ENCODE results near the gene RFPL3.

The RFPL3 gene

DNA sequence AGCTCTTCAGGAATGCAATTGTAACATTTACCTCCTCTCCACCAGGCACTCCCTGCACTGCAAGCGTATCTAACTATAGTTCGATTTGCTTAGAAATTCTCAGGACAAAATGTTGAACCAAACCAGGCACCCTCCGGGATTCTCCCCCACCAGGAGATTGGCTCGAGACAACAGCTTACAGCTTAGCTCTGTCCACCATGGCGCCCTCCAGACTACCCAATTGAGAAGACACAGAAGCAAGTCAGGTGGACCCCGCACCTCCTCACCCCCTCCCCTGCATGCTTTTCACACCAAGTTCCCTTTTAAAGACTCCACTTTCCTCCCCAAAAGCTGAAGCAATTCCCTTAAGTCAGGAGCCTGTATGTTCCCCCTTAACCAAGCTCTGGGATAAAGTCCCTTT lies 34.7 kb upstream of the RFPL3 start:
- Histone ChIP-seq H3K9ac (ENCODE audit: low read length) (no peak overlapping the region), H3K27ac (ENCODE audit: low read depth, low read length) (no peak overlapping the region), H3K4me1 (ENCODE audit: control insufficient read depth, insufficient read depth, low read length) (peaks cover 6% of the 10 kb centered on the region), H3K36me3 (ENCODE audit: control insufficient read depth, insufficient read depth, low read length) (no peaks in the 10 kb centered on the region), H3K27me3 (ENCODE audit: control insufficient read depth, insufficient read depth, low read length) (no peaks in the 10 kb centered on the region), H3K4me3 (ENCODE audit: low read depth, low read length) (no peak overlapping the region), H3K9me3 (ENCODE audit: control insufficient read depth, insufficient read depth, low read depth, low read length) (peaks cover 8% of the 10 kb centered on the region; the same call in 1 of the 2 replicates)

- no peaks in the 10 kb centered on the region for H3K27me3 ChIP-seq (ENCODE audit: control insufficient read depth, insufficient read depth, low read length)
- H3K36me3 ChIP-seq (ENCODE audit: control insufficient read depth, insufficient read depth, low read length), result no peaks in the 10 kb centered on the region
- H3K9me3 ChIP-seq (ENCODE audit: control insufficient read depth, insufficient read depth, low read depth, low read length), result peaks cover 10% of the 10 kb centered on the region; the same call in 1 of the 2 replicates
- H3K27ac ChIP-seq (ENCODE audit: low read depth, low read length), result no peak overlapping the region
- H3K9ac ChIP-seq (ENCODE audit: low read length), result no peak overlapping the region
- H3K4me1 ChIP-seq (ENCODE audit: control insufficient read depth, insufficient read depth, low read length), result peaks cover 6% of the 10 kb centered on the region
- no peak overlapping the region for H3K4me3 ChIP-seq (ENCODE audit: low read depth, low read length)
These were observed 34.0 kb upstream of the RFPL3 start for GRCh38 chr22:32323513-32324164.

DNA sequence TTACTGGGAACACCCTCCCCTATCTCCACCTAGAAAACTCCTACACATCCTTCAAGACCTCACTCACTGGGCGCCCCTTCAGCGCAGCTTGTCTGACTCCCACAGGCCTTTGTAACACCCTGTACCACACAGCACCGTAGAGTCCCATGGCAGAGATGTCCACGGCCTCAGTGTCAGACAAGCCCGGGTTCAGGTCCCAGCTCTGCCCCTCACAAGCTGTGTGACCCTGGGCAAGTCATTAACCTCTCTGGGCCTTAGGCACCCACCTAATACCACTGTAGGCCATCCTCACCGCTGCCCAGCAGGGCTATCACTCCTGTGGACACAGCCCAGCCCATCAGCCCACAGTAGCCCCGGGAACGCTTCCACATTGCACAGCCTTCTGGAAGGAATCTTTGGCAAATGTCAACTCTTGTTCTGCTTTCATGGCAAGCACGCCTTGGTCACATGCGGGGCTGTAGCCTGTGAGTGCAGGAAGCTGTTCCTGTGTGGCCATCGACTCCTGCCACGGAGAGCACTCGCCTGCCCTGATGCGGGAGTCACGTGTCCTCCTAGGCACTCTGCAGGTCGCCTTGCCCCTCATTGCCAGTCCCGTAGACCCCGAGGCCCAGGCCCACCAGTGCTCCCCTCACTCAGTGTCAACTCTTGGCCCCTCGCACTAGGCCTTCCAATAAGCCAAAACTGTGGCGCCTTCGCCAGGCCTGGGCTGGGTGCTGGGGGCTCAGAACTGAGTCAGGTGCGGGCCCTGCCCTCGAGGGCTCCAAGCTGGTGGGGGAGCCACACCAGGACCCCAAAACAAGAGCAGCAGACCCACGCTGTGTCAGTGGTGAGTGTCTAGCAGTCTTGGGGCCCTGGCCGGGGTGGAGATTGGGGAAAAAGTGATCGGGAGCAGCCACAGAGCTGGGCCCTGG lies 32.9 kb upstream of the RFPL3 start:
- Histone ChIP-seq H3K27me3 (ENCODE audit: control insufficient read depth, insufficient read depth, low read length) (no peaks in the 10 kb centered on the region), H3K27ac (ENCODE audit: low read depth, low read length) (no peak overlapping the region), H3K4me3 (ENCODE audit: low read depth, low read length) (no peak overlapping the region), H3K9me3 (ENCODE audit: control insufficient read depth, insufficient read depth, low read depth, low read length) (peaks cover 11% of the 10 kb centered on the region; the same call in 1 of the 2 replicates), H3K9ac (ENCODE audit: low read length) (no peak overlapping the region), H3K36me3 (ENCODE audit: control insufficient read depth, insufficient read depth, low read length) (no peaks in the 10 kb centered on the region), H3K4me1 (ENCODE audit: control insufficient read depth, insufficient read depth, low read length) (peaks cover 6% of the 10 kb centered on the region)

DNA sequence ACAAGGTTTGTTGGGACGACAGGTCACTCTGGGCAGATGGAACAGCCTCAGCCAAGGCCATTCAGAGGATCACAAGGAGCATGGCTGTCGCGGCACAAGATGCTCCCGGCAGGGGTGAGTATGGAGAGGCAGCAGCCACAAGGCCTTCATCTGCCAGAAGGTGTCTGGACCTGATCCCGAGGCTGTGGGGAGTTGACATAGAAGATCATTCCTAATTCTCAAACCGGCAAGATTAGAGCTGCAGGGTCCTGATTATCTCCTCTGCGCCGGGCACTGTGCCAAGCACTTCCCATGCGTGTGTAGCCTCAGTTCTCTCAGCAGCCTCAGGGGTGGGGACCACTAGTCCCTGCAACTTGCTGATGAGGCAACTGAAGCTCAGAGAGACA lies 32.3 kb upstream of the RFPL3 start:
- Histone ChIP-seq H3K9me3 (ENCODE audit: control insufficient read depth, insufficient read depth, low read depth, low read length) (peaks cover 11% of the 10 kb centered on the region; the same call in 1 of the 2 replicates), H3K9ac (ENCODE audit: low read length) (peak overlapping the region; percentile 34), H3K36me3 (ENCODE audit: control insufficient read depth, insufficient read depth, low read length) (no peaks in the 10 kb centered on the region), H3K4me3 (ENCODE audit: low read depth, low read length) (no peak overlapping the region), H3K4me1 (ENCODE audit: control insufficient read depth, insufficient read depth, low read length) (peaks cover 6% of the 10 kb centered on the region), H3K27ac (ENCODE audit: low read depth, low read length) (peak overlapping the region; percentile 29; the same call in 1 of the 2 replicates), H3K27me3 (ENCODE audit: control insufficient read depth, insufficient read depth, low read length) (no peaks in the 10 kb centered on the region)

DNA sequence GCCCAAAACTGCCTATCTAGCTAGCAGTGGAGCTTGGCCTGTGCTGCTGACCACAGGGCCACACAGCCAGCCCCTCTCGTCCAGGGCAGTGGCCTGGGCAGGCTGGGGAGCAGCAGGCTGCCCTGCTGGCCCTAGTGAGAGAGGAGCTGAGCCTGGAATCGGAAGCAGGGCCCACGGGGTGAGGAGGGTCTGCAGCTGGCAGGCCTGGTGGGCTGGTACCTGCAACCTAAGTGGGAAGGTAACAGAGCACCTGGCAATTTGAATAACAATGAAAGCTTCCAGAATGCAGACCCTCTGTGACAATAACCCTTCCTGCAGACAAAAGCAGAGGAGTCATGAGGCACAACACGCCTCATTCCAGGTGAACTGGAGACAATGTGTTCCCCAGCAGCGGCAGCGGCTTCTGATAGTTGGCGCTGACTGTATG lies 31.8 kb upstream of the RFPL3 start:
- Histone ChIP-seq H3K27me3 (ENCODE audit: control insufficient read depth, insufficient read depth, low read length) (no peaks in the 10 kb centered on the region), H3K9ac (ENCODE audit: low read length) (peak overlapping the region; percentile 34), H3K36me3 (ENCODE audit: control insufficient read depth, insufficient read depth, low read length) (no peaks in the 10 kb centered on the region), H3K4me1 (ENCODE audit: control insufficient read depth, insufficient read depth, low read length) (peaks cover 6% of the 10 kb centered on the region), H3K4me3 (ENCODE audit: low read depth, low read length) (no peak overlapping the region), H3K27ac (ENCODE audit: low read depth, low read length) (peak overlapping the region; percentile 29; the same call in 1 of the 2 replicates), H3K9me3 (ENCODE audit: control insufficient read depth, insufficient read depth, low read depth, low read length) (peaks cover 11% of the 10 kb centered on the region; the same call in 1 of the 2 replicates)

GRCh38 chr22:32326647-32327046 lies 31.0 kb upstream of the RFPL3 start:
- Histone ChIP-seq H3K27ac (ENCODE audit: low read depth, low read length) (no peak overlapping the region), H3K36me3 (ENCODE audit: control insufficient read depth, insufficient read depth, low read length) (no peaks in the 10 kb centered on the region), H3K27me3 (ENCODE audit: control insufficient read depth, insufficient read depth, low read length) (no peaks in the 10 kb centered on the region), H3K9me3 (ENCODE audit: control insufficient read depth, insufficient read depth, low read depth, low read length) (peaks cover 11% of the 10 kb centered on the region; the same call in 1 of the 2 replicates), H3K9ac (ENCODE audit: low read length) (no peak overlapping the region), H3K4me1 (ENCODE audit: control insufficient read depth, insufficient read depth, low read length) (peaks cover 6% of the 10 kb centered on the region), H3K4me3 (ENCODE audit: low read depth, low read length) (no peak overlapping the region)

GRCh38 chr22:32327066-32327465 lies 30.6 kb upstream of the RFPL3 start:
- Histone ChIP-seq H3K9ac (ENCODE audit: low read length) (no peak overlapping the region), H3K36me3 (ENCODE audit: control insufficient read depth, insufficient read depth, low read length) (no peaks in the 10 kb centered on the region), H3K4me3 (ENCODE audit: low read depth, low read length) (no peak overlapping the region), H3K9me3 (ENCODE audit: control insufficient read depth, insufficient read depth, low read depth, low read length) (peaks cover 11% of the 10 kb centered on the region; the same call in 1 of the 2 replicates), H3K27me3 (ENCODE audit: control insufficient read depth, insufficient read depth, low read length) (no peaks in the 10 kb centered on the region), H3K27ac (ENCODE audit: low read depth, low read length) (no peak overlapping the region), H3K4me1 (ENCODE audit: control insufficient read depth, insufficient read depth, low read length) (peaks cover 6% of the 10 kb centered on the region)

DNA sequence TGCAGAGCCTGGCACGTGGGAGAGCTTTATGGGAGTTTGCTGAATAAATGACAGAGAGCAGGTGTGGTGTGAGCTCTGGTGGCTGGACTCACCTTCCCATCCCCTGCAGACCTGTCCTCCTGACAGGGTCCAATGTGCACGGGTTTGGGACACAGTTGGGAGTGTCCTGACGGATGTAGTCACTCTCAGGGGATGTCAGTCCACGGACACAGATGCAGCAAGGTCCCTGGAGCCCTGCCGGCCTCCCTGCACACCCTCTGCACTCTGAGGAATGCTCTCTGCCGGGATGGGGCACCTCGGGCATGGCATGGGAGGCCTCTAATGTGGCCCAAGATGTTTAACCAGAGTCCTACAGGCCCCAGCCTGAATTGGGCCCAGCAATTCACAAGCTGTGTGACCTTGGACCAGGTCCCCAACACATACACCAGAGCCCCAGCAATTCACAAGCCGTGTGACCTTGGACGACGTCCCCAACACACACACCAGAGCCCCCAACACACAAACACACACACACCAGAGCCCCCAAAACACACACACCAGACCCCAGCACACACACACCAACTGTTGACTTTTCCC lies 30.0 kb upstream of the RFPL3 start:
- Histone ChIP-seq H3K4me3 (ENCODE audit: low read depth, low read length) (no peak overlapping the region), H3K36me3 (ENCODE audit: control insufficient read depth, insufficient read depth, low read length) (no peaks in the 10 kb centered on the region), H3K27ac (ENCODE audit: low read depth, low read length) (no peak overlapping the region), H3K9ac (ENCODE audit: low read length) (no peak overlapping the region), H3K27me3 (ENCODE audit: control insufficient read depth, insufficient read depth, low read length) (no peaks in the 10 kb centered on the region), H3K9me3 (ENCODE audit: control insufficient read depth, insufficient read depth, low read depth, low read length) (peaks cover 11% of the 10 kb centered on the region; the same call in 1 of the 2 replicates), H3K4me1 (ENCODE audit: control insufficient read depth, insufficient read depth, low read length) (peaks cover 6% of the 10 kb centered on the region)

GRCh38 chr22:32328306-32329201 lies 29.1 kb upstream of the RFPL3 start:
- peaks cover 11% of the 10 kb centered on the region; the same call in 1 of the 2 replicates for H3K9me3 ChIP-seq (ENCODE audit: control insufficient read depth, insufficient read depth, low read depth, low read length)
- H3K27me3 ChIP-seq (ENCODE audit: control insufficient read depth, insufficient read depth, low read length), result no peaks in the 10 kb centered on the region
- peaks cover 6% of the 10 kb centered on the region for H3K4me1 ChIP-seq (ENCODE audit: control insufficient read depth, insufficient read depth, low read length)
- H3K9ac ChIP-seq (ENCODE audit: low read length), result no peak overlapping the region
- no peaks in the 10 kb centered on the region for H3K36me3 ChIP-seq (ENCODE audit: control insufficient read depth, insufficient read depth, low read length)
- H3K27ac ChIP-seq (ENCODE audit: low read depth, low read length), result no peak overlapping the region
- H3K4me3 ChIP-seq (ENCODE audit: low read depth, low read length), result no peak overlapping the region

GRCh38 chr22:32329202-32329645 lies 28.4 kb upstream of the RFPL3 start:
- peaks cover 6% of the 10 kb centered on the region for H3K4me1 ChIP-seq (ENCODE audit: control insufficient read depth, insufficient read depth, low read length)
- H3K27ac ChIP-seq (ENCODE audit: low read depth, low read length), result no peak overlapping the region
- no peak overlapping the region for H3K9ac ChIP-seq (ENCODE audit: low read length)

More at GRCh38 chr22:32329202-32329645, 28.4 kb upstream of the RFPL3 start:
- peaks cover 11% of the 10 kb centered on the region; the same call in 1 of the 2 replicates for H3K9me3 ChIP-seq (ENCODE audit: control insufficient read depth, insufficient read depth, low read depth, low read length)
- no peak overlapping the region for H3K4me3 ChIP-seq (ENCODE audit: low read depth, low read length)
- H3K36me3 ChIP-seq (ENCODE audit: control insufficient read depth, insufficient read depth, low read length), result no peaks in the 10 kb centered on the region
- no peaks in the 10 kb centered on the region for H3K27me3 ChIP-seq (ENCODE audit: control insufficient read depth, insufficient read depth, low read length)
